Amniotic epithelial cell (primary cell): ENCODE data around the gene AP2S1.
A peak's percentile ranks its signal among the peaks of the same experiment; 100 is the strongest.
"Not testable (repeated sequence)": the region's sequence is repeated elsewhere in the genome, so short reads cannot be mapped to it uniquely, and the experiment has no call there.

Source experiments
- DNase-seq: peaks from one replicate; pipeline ENCODE4 v3.0.0-alpha.2; 2010; ENCODE audit warnings: low read depth

Gene AP2S1

GRCh38 chr19:46867170-46867569 is 16.5 kb upstream of the AP2S1 start:
- DNase-seq: no peak

DNA sequence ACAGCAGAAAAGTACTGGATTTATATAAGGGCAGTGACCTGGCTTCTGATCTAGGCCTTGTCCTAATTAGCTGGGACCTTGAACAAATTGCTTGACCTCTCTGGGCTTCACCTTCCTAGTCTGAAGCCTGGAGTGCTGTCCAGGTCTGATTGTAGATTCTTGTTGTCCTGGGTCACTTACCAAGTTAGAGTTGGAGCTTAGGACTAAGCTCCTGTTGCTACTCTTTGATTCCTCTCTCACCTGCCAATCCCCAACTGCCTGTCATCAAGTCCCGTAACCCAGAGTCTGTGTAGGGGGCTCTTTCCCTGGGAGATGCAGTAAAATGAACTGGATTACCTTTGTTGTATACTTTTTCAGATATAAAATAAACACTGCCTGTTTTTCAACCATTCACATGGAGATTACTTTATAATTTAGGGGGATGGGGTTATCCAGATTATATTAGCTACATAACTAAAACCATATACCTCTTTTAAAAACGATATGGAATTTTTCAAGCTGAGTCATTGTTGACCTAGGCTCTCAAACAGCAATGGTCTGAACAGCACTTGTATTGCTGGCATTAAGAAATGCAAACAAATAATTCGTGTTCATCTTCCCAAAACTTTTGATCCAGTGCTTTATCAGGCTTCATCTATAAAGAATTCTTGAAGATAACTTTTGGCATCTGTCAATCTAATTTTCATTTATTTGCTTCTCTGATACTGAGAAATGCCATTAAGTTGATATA is 15.9 kb upstream of the AP2S1 start:
- no peak for DNase-seq

DNA sequence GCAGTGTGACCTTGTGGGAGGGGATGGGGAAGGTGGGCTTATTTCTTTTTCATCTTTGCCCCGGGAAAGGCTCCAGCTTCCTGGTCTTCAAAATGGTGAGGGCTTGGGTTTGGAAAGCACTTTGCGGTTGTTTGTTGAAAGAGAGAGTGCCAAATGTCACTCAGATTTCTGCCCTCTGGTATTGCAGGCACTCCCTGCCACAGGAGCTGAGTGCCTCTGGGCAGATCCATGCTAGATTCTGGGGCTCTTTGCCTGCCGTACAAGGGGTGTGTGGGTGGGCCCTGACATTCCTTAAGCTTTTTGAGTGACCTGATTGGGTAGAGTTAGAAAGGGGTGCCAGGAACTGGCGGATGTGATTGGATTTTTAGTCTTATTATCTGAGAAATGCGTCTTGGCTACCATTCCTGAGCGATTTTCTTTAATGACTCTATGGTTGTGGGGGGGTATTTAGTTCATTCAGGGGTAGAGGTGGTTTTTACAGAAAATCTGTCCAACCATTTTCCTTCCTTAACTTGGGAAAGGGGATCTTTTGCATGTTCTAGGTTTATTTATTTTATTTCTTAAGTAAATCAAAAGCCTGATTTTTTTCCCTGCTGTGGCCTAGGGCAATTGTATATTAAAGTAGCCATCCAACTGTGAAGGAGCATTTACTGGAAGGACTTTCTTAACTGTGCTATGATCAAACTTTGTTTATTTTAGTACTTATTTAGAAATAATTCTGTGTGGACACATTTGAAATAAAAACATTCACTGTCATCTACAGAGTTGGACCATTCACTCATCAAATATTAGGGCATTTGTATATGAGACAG is 13.4 kb upstream of the AP2S1 start:
- DNase-seq: peak; percentile 36

DNA sequence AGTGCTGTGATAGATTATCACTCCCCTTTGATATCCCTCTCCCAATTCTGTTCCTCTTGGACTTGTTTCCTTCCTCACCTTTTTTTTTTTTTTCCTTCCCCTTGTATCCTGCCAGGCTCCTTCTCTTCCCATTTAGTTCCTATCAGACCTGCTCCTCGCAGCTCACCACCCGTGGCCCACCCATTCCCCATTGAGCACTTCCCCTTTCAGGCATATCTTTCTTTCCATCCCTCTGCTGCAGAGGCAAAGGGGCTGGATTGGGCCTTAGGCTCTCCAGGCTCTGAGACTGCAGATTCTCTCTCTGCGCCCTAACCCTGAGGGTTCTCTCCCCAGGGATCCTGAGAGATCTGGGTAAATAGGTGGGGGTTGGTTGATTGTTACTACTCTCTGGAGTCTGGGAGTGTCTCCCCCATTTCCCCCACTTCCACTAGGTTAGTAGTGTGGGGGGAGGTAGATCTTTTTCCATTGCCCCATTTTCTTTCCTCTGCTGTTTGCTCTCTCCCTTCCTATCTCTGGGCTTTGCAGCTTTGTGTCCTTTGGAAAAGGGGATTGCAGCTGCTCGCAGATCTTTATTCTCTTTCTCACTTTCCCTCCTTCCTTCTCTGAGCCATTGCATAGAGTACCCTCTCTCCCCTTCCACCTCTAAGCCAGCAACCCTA is 12.5 kb upstream of the AP2S1 start:
- no peak for DNase-seq

- no peak for DNase-seq
Observed at GRCh38 chr19:46862503-46862834, 11.8 kb upstream of the AP2S1 start.

- no peak for DNase-seq
Observed at GRCh38 chr19:46861691-46862502, 11.3 kb upstream of the AP2S1 start.

DNA sequence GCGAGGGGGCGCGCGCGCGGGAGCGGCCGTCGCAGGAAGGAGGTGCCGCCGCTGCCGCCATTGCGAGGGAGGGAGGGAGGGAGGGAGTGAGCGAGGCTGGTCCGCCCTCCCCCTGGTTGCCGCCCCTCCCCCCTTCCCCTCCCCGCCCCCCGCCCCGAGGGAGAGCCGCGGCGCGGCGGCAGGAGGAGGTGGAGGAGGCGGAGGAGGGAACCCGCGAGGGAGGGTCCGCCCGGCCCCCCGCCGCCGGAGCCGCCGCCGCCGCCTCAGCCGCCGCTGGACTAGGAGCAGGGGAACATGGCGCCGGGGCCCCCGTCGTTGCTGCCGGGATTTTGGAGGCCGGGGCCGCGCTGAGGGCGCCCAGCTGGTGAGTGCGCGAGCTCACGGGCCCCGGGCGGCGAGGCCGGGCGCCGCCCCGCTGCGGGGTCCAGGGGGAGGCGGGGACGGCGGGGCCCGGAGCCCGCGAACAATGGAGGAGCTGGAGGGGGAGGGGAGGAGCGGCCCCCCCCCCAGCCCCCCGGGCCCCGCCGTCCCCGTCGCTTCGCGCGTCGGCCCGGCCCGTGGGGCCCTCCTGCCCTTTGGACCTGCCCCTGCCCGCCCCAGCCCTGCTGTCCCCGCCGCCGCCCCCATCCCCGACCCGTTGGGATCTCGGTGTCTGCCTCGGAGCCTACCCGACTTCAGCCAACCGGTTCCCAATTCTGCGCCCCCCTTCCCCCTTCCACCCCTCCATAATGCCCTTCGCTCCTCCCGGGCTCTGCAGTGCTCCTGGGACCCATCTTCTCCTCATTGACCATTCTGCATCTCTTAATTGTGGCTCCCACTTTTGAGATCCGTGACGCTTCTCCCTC is 10.4 kb upstream of the AP2S1 start, which contains the start of gene ARHGAP35:
TSS of gene ARHGAP35 (plus strand) at position 152 of the 845 bp plus-strand sequence. CDS start 57,679 bp downstream, outside the sequence.
- DNase-seq: peak; percentile 76

- DNase-seq: peak; percentile 97
Observed at GRCh38 chr19:46860125-46860845, 9.6 kb upstream of the AP2S1 start.

DNA sequence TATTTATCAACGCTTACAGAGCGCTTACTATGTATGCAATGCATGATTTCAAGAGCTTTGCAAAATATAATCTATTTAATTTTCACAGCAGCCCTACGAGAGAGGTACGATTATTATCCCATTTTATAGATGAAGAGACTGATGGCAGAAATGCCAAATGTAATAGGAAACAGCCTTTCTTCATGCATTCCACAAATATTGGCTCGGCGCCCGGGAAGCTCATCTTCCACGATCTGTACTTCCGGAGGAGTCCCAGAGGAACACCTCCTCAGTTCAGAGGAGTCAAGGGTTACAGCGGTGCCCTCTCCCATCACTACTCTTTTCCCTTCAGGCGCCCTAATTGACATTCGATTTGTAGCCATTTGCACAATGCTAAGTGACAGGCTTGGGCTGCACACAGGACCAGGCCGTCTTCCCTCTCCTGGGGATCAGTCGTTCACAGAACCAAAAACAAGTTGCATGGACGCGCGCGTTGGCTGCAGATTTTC is 9.0 kb upstream of the AP2S1 start:
- peak; percentile 68 for DNase-seq

DNA sequence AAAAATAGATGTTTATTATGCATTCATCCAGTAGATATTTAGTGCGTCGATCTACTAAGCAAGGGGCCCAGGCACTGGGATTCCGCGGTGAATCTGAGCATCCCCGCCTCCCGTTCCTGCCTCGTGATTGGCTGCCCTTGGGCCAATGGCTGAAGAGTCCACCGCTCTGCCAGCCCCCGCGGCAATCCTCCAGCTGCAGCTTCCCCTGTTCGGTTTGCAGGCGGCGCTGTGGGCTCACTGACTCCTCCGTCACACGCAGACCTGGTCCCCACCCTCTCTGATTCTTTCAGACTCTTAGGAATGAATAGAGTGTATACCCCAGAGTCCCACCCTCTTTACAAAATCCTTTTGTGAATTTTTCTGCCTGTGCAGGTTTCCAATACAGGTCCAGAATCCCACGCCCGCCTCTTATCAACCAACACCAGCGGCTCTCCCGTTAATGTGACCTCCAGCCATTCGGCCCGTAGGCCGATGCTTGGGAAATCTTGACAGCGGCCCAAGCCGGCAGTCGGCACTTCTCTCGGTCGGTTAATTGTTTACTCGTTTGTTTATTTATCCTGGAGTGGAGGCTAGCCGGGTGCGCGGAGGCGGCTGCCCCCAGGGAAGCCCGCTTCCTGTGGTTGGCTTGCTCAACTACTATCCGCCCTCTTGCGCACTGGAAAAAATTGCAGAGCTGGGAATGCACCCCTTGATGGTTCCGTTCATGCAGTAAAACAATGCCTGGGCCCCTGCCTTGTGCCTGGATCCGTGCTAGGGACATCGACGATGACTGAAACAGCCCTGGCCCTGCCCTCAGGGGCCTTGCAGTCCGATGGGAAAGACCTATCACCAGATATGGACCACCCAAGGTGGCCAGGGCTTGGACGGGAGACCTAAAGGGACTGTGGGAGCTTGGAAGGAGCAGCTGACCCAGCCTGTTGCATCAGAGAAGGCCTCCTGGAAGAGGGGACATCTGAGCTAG is 5.7 kb upstream of the AP2S1 start:
- peak; percentile 91 for DNase-seq

DNA sequence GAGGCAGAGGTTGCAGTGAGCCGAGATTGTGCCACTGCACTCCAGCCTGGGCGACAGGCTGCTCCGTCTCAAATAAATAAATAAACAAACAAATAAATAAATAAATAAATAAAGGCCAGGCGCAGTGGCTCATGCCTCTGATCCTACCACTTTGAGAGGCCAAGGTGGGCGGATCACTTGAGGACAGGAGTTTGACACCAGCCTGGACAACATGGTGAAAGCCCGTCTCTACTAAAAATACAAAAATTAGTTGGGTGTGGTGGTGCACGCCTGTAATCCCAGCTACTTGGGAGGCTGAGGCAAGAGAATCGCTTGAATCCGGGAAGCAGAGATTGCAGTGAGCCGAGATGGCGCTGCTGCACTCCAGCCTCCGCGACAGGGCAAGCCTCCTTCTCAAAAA is 4.1 kb upstream of the AP2S1 start:
- not testable (repeated sequence) for DNase-seq

- no peak for DNase-seq
Observed at GRCh38 chr19:46852830-46853229, 2.2 kb upstream of the AP2S1 start.

DNA sequence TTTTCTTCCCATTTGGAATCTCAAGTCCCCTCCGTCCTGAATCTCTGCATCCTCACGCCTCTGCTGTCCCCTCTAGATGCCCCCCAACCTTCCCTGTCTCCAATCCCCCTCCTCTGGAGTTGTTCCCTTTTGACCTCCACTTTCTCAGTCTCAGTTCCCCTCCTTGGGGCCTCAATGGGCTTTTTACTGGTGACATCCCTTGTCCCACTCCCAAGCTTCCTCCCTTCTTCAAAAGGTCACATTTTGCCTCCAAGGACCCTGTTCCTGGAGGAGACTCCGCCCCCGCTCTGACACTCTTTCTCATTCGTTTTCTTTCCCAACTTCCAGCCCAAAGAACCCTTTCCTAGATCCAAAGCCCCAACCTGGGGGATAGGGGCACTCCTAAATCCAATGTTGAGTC is 1.0 kb downstream of the AP2S1 start:
- no peak for DNase-seq

GRCh38 chr19:46848389-46848788 is 2.3 kb downstream of the AP2S1 start:
- no peak for DNase-seq

DNA sequence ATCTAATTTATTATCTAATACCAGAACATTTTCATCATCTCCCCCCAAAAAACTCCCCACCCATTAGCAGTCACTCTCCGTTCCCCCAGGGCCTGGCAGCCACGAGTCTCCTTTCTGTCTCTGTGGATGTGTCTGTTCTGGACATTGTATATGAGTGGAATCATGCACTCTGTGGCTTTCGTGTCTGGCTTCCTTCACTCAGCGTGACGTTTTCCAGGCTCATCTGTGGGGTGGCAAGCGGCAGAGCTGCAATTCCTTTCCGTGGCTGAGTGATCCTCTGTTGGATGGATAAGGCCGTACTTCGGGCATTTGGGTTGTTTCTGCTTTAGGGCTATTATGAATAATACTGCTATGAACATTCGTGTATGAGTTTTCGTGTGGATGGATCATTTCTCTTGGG is 3.1 kb downstream of the AP2S1 start:
- peak; percentile 94 for DNase-seq

- no peak for DNase-seq
Observed at GRCh38 chr19:46845959-46846459, 4.6 kb downstream of the AP2S1 start.

- DNase-seq: peak; percentile 96
Observed at GRCh38 chr19:46844067-46844489, 6.6 kb downstream of the AP2S1 start.

DNA sequence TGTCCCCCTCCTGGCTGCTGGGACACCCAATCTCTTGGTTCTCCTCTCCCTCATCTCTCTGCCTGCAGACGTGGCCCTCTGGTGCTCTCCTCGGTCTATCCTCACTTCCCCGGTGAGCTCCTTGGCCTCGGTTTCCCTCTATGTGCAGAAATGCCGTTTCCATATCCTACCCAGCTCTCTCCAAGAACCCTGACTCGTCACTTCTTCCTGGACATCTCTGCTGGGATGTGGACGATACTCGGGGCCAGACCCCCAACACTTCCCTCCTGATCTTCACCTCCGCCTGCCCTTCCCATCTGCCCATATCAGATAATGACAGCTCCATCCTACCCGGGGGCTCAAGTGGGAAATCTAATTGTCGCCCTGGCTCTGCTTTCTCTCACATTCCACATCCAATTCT is 7.9 kb downstream of the AP2S1 start:
- DNase-seq: no peak
